Endodermal cell (in vitro differentiated cells): ENCODE measurements around the gene BRPF3. TPM values are rescaled to one million over a fixed set of nuclear protein-coding genes. Genes with fewer than 3 reads are reported as not detected.

ENCODE experiments used
- DNase-seq: peaks from one replicate; pipeline ENCODE4 v3.0.0-alpha.2; 2017
- H3K27ac ChIP-seq: 2 replicates; pipeline ENCODE4 v1.5.1; 2013; ENCODE audit warnings: mild to moderate bottlenecking, low read depth, low read length, moderate library complexity
- H3K27me3 ChIP-seq: 2 replicates; pipeline ENCODE4 v1.6.1; 2013; ENCODE audit warnings: mild to moderate bottlenecking, low read length, moderate library complexity; ENCODE audit not compliant: insufficient read depth, control insufficient read depth, poor library complexity, severe bottlenecking
- H3K36me3 ChIP-seq: 2 replicates; pipeline ENCODE4 v1.7.0; 2013; ENCODE audit warnings: mild to moderate bottlenecking, low read length, moderate library complexity; ENCODE audit not compliant: control insufficient read depth, insufficient read depth
- H3K4me1 ChIP-seq: one replicate; pipeline ENCODE4 v1.7.0; 2013; ENCODE audit warnings: low read length; ENCODE audit not compliant: control insufficient read depth, insufficient read depth
- H3K4me3 ChIP-seq: 2 replicates; pipeline ENCODE4 v1.5.1; 2013; ENCODE audit warnings: mild to moderate bottlenecking, low read length, moderate library complexity
- H3K9ac ChIP-seq: 2 replicates; pipeline ENCODE4 v1.6.1; 2013; ENCODE audit warnings: mild to moderate bottlenecking, low read length, moderate library complexity; ENCODE audit not compliant: poor library complexity, severe bottlenecking; ENCODE audit errors: extremely low read depth
- H3K9me3 ChIP-seq: 2 replicates; pipeline ENCODE4 v1.6.1; 2013; ENCODE audit warnings: mild to moderate bottlenecking, low read length, moderate library complexity; ENCODE audit not compliant: control insufficient read depth
- H3K27ac Mint-ChIP-seq: 2 replicates; pipeline ENCODE4 v1.8.0; 2020; ENCODE audit warnings: mixed read lengths
- H3K27me3 Mint-ChIP-seq: 2 replicates; pipeline ENCODE4 v1.8.0; 2021; ENCODE audit warnings: mild to moderate bottlenecking, mixed read lengths; ENCODE audit not compliant: insufficient read depth
- H3K36me3 Mint-ChIP-seq: 2 replicates; pipeline ENCODE4 v1.8.0; 2020; ENCODE audit warnings: low read depth, mixed read lengths
- H3K4me1 Mint-ChIP-seq: 2 replicates; pipeline ENCODE4 v1.8.0; 2020; ENCODE audit warnings: mixed read lengths
- H3K4me3 Mint-ChIP-seq: 2 replicates; pipeline ENCODE4 v1.8.0; 2020; ENCODE audit warnings: mild to moderate bottlenecking, moderate library complexity, mixed read lengths
- H3K9me3 Mint-ChIP-seq: 2 replicates; pipeline ENCODE4 v1.8.0; 2020; ENCODE audit warnings: mild to moderate bottlenecking, mixed read lengths
- CTCF ChIP-seq: fragments of 200-600 bp; sonication (generic); conservative IDR thresholded peaks from 2 replicates; pipeline ENCODE4 v1.5.0; 2021; ENCODE audit warnings: antibody characterized with exemption, mild to moderate bottlenecking
- WGBS, 2 experiments: methylation state at CpG; one replicate each; pipeline versions ENCODE4 v1.1.5 to v1.1.7; 2013; ENCODE audit warnings: missing lambda C conversion rate in 2 of 2, mixed read lengths in 1 of 2; ENCODE audit not compliant: insufficient coverage in 1 of 2, insufficient read length in 1 of 2; 5-methylcytosine and 5-hydroxymethylcytosine counted together
- total RNA-seq, 2 donors: library from RNA; stranded (reverse); fragmentation: NEBNext Ultra II Directional in 1 of 2; extraction: Animal tissue kit (Norgen Biotek cat#: 25700) in 1 of 2; gene quantifications; 2 replicates in 1 of 2; 3 replicates in 1 of 2; pipeline ENCODE4 v1.2.1, GENCODE V29; 2021

The BRPF3 gene
- total RNA-seq, 2 donors from 2014 or later: 30.4 to 46.8 TPM

DNA sequence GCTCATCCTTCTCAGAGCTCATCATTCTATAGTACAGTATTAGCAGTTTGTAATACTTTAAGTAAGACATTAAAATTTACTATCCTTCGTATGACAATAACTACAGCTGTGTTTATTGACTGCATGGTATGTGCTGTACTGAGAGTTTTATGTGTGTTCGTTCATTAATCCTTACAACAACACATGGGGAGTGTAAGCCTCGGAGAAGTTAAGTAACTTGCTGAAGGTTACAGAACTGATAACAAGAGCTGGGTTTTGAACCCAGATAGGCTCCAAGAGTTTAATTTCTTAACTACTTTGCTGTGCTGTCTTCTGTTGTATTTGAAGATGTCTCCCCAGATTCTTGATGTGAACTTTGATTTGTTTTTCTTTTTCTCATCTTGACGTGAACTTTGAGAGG, 23.7 kb downstream of the BRPF3 start:
- Mint-ChIP-seq H3K27me3 (no peaks in the 10 kb centered on the region), H3K36me3 (peaks cover 78% of the 10 kb centered on the region), H3K9me3 (no peaks in the 10 kb centered on the region), H3K4me3 (no peak overlapping the region), H3K4me1 (peaks cover 11% of the 10 kb centered on the region), H3K27ac (no peak overlapping the region)
- no peak for DNase-seq
- Histone ChIP-seq H3K4me3 (no peak overlapping the region), H3K4me1 (peaks cover 13% of the 10 kb centered on the region), H3K9ac (no peak overlapping the region), H3K27me3 (no peaks in the 10 kb centered on the region), H3K27ac (no peak overlapping the region), H3K36me3 (peaks cover 95% of the 10 kb centered on the region), H3K9me3 (no peaks in the 10 kb centered on the region)
- no peak for TF ChIP-seq CTCF
- 94% methylated on average over 2 to 3 of the region's 4 CpGs for WGBS, 2 experiments

DNA sequence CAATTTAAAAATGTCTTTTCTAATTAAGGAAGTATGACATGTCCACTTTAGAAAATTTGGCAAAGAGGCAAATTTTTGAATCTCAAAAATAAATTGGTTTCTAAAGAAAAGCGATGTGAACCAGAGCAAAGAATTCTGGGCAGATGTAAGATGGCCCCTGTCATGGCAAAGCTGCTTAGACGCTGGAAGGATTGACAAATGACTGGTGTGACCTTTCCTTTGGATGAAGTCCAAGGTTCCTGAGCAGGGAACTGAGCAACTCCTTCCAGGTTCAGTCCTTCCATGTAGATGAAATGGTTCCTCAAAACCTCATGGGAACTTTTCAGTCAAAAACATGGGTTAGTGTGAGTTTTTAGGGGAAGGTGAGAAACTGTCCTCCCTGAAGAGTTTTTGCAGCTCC, 25.1 kb downstream of the BRPF3 start:
- H3K36me3 Mint-ChIP-seq: peaks cover 77% of the 10 kb centered on the region
- no peak overlapping the region for H3K27ac Mint-ChIP-seq
- DNase-seq: no peak
- H3K9me3 ChIP-seq: no peaks in the 10 kb centered on the region
- H3K4me3 Mint-ChIP-seq: no peak overlapping the region
- 96 to 99% methylated on average over 2 of the region's 2 CpGs for WGBS, 2 experiments
- H3K27ac ChIP-seq: no peak overlapping the region
- peaks cover 23% of the 10 kb centered on the region for H3K4me1 Mint-ChIP-seq
- no peaks in the 10 kb centered on the region for H3K27me3 Mint-ChIP-seq
- H3K27me3 ChIP-seq: no peaks in the 10 kb centered on the region
- TF ChIP-seq CTCF: no peak
- H3K36me3 ChIP-seq: peaks cover 94% of the 10 kb centered on the region
- peaks cover 25% of the 10 kb centered on the region for H3K4me1 ChIP-seq
- H3K9me3 Mint-ChIP-seq: no peaks in the 10 kb centered on the region
- H3K9ac ChIP-seq: no peak overlapping the region
- H3K4me3 ChIP-seq: no peak overlapping the region

GRCh38 chr6:36222924-36223323, 26.4 kb downstream of the BRPF3 start:
- Mint-ChIP-seq H3K36me3 (peaks cover 72% of the 10 kb centered on the region), H3K4me3 (no peak overlapping the region), H3K9me3 (no peaks in the 10 kb centered on the region), H3K27ac (no peak overlapping the region), H3K27me3 (no peaks in the 10 kb centered on the region), H3K4me1 (peaks cover 20% of the 10 kb centered on the region)
- peaks cover 84% of the 10 kb centered on the region for H3K36me3 ChIP-seq
- no peak overlapping the region for H3K27ac ChIP-seq
- no peaks in the 10 kb centered on the region for H3K9me3 ChIP-seq
- DNase-seq: no peak
- no peak overlapping the region for H3K4me3 ChIP-seq
- WGBS, 2 experiments: 83 to 92% methylated on average over 1 to 4 of the region's 4 CpGs
- peaks cover 26% of the 10 kb centered on the region for H3K4me1 ChIP-seq
- no peak for TF ChIP-seq CTCF
- no peaks in the 10 kb centered on the region for H3K27me3 ChIP-seq
- no peak overlapping the region for H3K9ac ChIP-seq
